ENCODE data around the gene CD300E. TPM values are rescaled to one million over a fixed set of nuclear protein-coding genes. Genes with fewer than 3 reads are reported as not detected.
"Not testable (repeated sequence)": the region's sequence is repeated elsewhere in the genome, so short reads cannot be mapped to it uniquely, and the experiment has no call there.

Gene CD300E
- total RNA-seq, 2 donors from 2014 or later: 0.65 to 1.4 TPM

DNA sequence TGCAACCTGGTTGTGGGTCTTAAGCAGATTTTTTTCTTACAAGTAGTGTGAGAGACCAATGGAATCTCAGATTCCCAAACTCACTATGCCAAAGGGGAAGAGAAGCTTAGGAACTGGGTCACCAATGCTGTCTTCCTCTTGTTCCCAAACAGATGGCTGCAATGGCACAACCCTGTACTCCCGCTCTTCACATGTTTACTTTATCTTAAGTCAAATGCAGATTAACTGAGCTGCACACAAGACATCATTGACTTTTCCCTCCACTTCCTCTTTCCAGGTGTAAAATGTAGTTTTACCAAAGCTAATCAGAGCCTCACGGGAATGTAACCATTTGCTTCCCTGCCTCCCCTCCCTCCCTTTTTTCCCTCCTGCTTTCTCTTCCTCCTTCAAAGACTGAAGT, 14.4 kb upstream of the CD300E start:
- ATAC-seq (no peak), DNase-seq (no peak)
- intact Hi-C loops (cut with DNase I): no loop called here

DNA sequence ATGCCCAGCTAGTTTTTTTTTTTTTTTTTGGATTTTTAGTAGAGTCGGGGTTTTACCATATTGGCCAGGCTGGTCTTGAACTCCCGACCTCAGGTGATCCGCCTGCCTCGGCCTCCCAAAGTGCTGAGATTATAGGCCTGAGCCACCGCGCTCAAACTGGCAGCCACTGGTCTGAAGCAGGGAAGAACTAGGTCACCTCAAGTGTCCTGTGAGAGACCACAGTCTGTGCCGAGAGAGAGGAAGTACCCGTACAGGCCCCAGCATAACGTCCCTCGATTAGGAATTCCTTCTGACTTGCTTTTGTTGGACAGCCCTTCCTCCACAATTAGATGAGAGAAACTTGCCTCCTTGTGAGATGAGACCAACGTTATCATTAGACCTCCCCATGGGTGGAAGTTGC, 13.7 kb upstream of the CD300E start:
- no peak for DNase-seq
- intact Hi-C loops (cut with DNase I): no loop called here

DNA sequence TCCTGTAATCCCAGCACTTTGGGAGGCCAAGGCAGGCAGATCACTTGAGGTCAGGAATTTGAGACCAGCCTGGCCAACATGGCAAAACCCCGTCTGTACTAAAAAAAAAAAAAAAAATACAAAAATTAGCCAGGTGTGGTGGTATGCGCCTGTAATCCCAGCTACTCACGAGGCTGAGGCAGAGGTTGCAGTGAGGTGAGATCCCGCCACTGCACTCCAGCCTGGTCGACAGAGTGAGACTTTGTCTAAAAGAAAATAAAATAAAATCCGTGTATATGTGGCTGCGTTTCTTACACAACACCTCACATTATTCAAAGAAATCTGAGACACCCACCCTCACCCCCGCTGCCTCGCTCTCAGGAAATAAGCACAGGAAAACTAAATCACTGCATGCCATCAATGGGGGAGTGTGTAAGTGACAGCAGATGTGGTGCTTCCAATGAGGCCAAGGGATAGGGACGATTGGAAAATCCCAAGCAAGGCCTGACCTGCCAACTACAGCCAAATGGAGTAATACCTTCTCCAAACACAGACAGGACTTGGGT, 13.1 kb upstream of the CD300E start:
- DNase-seq; intact Hi-C loops (cut with DNase I); ATAC-seq: not testable (repeated sequence)

More for the DNA sequence above, 13.7 kb upstream of the CD300E start:
- ATAC-seq: no peak

DNA sequence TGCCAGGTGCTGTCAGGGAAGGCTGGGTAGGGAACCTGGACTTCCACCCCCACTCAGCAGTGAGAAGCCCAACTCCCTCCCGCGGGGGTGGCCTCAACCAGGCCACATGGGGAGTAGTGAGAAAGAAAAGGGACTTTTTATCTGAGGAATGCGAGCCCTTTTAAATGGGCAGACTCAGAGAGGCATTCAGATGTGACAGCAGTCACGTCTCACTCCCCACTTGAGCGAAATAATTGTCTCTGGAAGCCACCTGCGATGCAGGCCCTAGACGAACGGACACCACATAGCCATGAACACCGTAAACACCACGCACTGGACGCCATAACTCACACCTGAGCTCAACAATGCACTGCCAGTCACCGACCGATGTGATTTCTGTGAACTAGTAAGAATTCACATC, 11.9 kb upstream of the CD300E start:
- DNase-seq: no peak
- no peak for ATAC-seq
- intact Hi-C loops (cut with DNase I): no loop called here

DNA sequence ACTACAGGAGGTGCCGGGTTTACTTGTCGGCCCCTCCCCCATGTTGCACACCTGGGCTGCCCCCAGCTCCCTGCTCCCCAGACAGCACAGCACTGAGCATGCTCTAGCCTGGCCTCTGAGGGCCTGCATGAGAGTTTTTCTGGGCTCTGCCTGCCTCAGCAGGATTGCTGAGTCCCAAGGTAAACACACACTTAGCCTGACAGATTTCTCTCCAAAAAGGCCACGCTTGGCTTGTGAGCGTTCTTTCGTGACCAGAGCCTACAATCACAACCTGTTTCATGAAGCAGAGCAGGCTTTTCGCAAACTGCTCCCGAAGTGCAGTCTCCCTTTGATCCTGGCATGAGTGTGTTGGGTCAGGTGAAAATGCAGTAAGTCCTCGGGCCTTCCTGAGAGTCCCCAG, 9.8 kb upstream of the CD300E start:
- ATAC-seq (no peak), DNase-seq (no peak)
- intact Hi-C loops (cut with DNase I): no loop called here

DNA sequence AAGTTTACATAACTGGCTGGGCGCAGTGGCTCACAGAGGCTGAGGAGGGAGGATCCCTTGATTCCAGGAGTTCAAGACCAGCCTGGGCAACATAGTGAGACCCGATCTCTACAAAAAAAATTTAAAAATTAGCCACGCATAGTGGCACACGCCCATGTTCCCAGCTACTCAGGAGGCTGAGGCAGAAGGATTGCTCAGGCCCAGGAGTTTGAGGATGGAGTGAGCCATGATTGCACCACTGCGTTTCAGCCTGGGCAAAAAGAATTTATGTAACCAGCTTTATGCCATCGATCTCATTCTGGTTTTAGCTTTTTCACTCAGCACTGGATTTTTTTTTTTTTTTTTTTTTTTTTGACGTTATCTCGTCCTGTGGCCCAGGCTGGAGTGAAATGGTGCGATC, 9.1 kb upstream of the CD300E start:
- DNase-seq: no peak
- intact Hi-C loops (cut with DNase I): no loop called here

DNA sequence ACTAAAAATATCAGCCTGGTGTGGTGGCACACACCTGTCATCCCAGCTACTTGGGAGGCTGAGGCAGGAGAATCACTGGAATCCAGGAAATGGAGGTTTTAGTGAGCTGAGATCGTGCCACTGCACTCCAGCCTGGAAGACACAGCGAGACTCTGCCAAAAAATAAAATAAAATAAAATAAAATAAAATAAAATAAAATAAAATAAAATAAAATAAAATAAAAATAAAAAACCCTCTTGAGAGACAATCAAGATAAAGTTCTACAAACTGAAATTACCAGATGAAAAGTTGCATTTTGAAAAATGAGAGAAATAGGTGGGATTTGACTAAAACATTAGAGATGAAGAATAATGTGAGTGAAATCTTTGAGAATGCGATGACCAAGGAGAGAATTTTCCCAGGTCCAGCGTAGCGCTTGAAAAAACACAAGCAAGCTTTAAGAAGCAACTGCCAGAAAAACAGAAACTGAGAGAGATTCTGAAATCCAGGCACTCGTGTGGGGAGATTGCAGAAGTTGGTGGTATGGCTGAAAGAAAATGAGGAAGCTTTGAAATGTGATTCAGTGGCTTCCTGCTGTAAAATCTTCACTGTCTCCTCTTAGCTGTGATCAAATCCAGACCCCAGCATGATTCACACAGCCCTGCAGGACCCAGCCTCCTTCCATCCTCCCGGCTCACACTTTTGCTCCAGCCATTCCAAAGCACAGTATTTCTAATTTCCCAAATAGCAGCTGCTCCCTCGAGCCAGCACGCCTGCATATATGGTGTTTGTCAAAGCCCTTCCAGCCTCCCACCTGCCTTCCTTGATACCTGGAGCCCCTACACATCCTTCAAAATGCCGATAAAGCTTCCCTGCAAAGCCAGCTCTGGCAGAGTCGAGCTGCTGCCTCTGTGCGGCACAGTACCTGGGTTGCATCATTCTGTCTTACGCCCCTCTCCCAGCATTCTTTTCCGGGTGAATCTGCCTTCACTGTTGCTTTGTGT, 8.2 kb upstream of the CD300E start:
- DNase-seq: no peak
- intact Hi-C loops (cut with DNase I): no loop called here
- peak in 1 of 2 donors; percentile 76 for ATAC-seq

More for the DNA sequence above, 9.1 kb upstream of the CD300E start:
- no peak for ATAC-seq

DNA sequence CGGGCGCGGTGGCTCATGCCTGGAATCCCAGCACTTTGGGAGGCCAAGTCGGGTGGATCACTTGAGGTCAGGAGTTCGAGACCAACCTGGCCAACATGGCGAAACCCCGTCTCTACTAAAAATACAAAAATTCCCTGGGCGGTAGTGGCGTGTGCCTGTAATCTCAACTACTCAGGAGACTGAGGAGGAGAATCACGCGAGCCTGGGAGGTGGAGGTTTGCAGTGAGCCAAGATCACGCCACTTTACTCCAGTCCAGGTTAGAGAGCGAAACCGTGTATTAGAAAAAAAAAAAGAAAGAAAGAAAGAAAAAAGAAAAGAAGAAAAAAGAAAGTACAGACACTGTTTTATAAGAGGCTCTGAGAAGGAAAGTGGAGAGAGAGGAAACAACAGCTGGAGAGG, 6.7 kb upstream of the CD300E start:
- DNase-seq; intact Hi-C loops (cut with DNase I): not testable (repeated sequence)

DNA sequence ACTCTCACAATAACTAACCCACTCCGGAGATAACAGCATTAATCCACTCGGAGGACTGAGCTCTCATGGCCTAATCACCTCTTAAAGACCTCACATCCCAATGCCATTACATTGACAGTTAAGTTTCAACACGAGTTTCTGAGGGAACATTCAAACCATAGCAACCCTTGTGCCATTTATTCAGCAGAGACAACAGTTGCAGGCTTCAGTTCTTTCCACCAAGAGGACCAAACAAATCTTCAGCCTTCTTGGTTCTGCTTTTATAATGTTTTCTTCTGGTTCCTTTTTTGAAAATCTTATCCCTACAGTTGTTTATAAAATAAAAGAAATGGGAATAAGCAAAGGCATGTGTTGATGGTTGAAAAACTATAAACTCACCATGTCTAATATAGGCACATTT, 2.1 kb upstream of the CD300E start:
- intact Hi-C loops (cut with DNase I): no loop called here
- no peak for DNase-seq
- no peak for ATAC-seq

More for the DNA sequence above, 6.7 kb upstream of the CD300E start:
- not testable (repeated sequence) for ATAC-seq

DNA sequence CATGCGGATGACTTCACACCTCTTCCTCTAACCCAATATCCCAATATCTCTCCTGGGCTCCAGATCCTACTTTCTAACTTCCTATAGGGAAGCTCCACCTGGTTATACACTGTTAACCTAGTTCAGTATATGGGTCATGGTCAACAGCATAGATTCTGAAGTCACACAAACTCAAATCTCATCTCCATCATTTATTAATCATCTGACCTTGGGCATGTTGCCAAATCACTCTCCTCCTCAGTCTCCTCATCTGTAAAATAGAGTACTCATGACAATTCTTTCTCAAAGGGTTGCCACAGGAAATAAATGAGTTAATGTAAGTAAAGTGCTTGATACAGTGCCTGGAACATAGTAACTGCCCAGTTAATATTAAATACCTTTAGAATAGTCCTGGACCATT, 593 bp upstream of the CD300E start:
- DNase-seq: no peak
- no peak for ATAC-seq
- intact Hi-C loops (cut with DNase I): no loop called here

DNA sequence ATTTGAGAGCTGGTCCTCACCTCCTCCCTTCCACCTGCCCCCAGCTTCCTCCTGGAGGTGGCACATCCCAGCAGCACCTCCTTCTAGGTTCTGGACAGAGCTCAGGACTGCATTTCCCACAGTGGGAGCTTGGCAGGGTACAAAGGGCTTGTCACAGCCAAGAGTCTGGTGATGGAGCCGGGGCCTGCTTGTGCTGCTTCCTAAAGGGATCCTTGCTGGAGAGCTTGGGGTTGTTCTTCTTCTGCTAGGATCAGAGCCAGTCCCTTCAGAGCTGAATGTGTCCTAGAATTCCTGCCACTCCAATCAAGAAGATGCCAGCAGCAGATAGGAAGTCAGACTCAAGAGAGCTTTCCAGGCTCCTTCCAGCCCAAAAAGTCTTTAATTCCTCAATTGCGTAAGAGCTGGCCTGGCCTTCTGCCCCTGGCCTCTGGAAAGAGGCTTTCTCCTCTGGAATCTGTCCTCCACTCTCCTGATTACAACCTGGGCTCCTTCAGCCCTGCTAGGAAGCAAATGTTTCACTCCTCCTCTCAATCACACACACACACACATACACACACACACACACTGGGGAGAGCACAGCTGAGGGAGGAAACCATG, 4.4 kb downstream of the CD300E start:
- intact Hi-C loops (cut with DNase I): no loop called here
- ATAC-seq: peak; percentile 43 to 58
- peak; percentile 44 for DNase-seq

DNA sequence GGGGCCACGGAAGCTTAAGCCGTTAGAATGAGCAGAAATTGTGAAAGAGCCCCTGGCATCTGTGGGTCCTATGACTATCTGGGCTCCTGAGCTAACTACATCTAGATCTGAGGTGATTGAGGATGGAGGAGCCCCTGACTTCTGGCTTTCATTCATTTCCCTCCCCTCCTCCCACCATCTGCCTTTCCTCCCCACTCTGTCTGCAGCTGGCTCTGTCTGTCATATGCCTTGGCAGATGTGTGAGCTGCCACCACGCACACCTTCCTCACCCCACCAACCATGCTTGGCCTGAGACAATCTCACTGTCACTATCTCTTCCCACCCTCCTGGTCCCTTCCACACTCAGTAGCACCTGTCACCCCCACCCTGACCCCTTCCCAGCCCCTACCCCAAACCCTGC, 5.1 kb downstream of the CD300E start:
- intact Hi-C loops (cut with DNase I): no loop called here
- no peak for DNase-seq
- ATAC-seq: no peak

DNA sequence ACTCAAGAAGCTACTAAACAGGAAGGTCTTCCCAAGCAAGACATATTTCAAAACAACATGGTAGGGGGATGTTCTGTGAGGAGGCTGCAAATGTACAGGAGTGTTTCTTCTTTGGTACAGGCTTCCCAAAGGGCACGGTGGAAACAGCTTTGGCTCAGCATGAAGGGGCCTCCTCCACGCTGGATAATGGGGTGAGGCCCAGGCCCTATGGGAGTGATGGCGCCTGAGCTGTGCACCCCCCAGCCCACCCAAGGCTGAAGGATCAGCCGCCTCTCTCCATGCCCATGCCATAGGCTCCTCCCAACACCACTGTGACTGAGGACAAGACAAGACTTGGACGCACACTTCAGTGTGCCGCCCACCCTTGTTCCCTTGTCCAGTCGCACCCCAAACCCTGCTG, 6.8 kb downstream of the CD300E start:
- intact Hi-C loops (cut with DNase I): no loop called here
- no peak for DNase-seq
- ATAC-seq: no peak

DNA sequence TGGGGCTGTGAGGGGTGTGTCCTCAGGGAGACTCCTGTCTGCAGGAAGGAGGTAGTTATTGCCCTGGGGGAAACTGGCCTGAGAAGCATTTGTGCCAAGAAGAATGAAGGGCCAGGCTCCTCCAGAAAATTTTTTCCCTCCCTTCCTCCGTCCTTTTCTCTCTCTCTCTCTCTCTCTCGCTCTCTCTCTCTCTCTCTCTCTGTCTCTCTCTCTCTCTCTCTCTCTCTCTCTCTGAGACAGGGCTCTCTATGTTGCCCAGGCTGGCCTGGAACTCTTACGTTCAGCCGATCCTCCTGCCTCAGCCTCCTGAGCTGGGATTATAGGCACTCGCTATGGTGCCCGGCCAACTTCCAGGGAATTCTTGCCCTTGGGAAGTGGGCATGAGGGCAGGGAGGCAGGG, 11.5 kb downstream of the CD300E start:
- intact Hi-C loops (cut with DNase I): no loop called here
- no peak for ATAC-seq
- DNase-seq: no peak

DNA sequence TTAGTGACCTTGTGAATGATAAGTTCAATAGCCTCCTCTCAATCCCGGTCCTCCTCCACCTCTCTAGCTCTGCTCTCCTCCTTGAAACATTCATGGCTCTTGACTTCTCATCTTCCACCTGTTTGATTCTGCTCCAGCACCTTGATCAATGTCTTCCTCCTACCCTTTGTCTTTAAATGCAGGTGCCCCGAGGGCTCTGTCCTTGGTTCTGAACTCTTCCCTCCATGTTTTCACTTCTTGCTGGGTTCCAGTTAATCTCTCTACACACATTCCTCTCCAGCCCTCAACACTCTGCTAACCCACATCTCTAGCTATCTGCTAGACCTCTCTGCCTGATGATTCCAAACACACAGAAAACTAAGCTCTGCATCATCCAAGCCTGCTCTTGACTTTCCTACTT, 13.4 kb downstream of the CD300E start:
- ATAC-seq (no peak), DNase-seq (no peak)
- intact Hi-C loops (cut with DNase I): no loop called here

DNA sequence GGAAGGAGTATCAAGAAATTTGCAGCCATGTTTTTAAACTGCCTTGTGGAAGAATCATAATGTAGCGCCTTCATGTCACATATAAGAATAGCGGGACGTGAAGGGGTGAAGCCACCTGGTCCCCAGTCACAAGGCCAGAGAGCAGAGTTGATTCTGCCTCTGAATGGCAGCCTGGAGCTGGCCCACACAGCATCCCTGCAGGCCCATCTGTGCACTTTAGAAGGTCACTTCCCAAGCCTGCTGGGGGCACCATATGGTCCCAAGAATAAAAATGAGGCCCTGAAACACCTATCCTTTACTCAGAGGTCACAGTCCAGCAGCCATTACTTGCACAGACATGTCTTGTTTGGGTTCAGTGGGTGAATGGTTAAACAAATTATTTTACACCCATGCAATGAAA, 15.0 kb downstream of the CD300E start:
- DNase-seq (no peak), ATAC-seq (no peak)
- intact Hi-C loops (cut with DNase I): no loop called here

DNA sequence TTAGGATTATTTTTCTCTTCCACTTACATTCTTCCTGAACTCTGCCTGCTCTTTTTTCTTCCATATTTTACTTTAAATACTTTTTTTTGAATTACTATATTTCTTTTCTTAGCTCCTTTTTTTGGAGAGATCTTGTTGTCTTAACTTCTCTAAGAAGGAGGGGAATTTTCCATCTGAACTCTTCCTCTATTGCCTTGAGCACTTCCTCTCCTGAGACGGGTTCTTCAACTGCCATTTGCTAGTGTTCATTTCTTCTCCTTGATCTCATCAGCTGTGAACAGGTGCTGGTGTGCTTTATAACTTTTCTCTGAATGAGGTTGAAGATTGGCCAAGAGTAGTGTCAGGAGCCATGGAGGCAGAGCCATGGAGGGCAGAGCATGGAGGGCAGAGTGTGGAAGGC, 16.3 kb downstream of the CD300E start:
- no peak for ATAC-seq
- intact Hi-C loops (cut with DNase I): no loop called here
- no peak for DNase-seq

DNA sequence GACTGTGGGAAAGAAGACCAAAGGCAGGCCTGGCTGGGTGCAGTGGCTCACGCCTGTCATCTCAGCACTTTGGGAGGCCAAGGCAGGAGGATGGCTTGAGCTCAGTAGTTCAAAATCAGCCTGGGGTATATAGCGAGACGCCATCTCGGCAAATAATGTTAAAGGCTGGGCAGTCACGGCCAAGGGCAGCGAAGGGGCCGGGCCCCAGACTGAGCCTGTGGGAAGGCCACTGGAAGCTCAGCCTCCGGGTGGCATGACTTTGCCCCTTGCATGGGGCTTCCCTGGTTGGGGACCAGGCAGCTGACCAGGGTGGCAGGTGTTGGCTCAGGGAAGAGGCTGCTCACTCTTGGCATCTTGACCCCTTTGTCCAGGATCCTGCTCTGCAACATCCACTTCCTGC, 17.5 kb downstream of the CD300E start:
- no peak for ATAC-seq
- no peak for DNase-seq
- intact Hi-C loops (cut with DNase I): no loop called here

DNA sequence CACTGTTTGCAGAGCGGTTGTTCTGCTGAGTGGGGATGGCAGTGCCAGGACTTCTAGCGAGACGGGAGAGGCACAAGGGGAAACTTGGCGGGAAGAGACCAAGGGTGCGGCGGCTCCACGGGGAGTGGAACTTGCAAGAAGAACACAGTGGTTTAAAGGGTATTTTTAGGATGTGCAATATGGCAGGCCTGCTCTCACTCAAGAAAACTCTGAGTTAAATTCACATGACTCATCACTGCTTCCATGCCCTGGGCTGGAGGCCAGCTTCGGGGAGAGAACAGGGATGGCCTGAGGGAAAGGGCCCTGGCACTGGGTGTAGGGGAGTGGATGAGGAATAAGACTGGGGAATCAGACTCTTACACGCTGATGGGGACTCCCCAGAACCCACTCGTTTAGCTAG, 18.2 kb downstream of the CD300E start:
- intact Hi-C loops (cut with DNase I): no loop called here
- peak; percentile 83 to 90 for ATAC-seq

DNA sequence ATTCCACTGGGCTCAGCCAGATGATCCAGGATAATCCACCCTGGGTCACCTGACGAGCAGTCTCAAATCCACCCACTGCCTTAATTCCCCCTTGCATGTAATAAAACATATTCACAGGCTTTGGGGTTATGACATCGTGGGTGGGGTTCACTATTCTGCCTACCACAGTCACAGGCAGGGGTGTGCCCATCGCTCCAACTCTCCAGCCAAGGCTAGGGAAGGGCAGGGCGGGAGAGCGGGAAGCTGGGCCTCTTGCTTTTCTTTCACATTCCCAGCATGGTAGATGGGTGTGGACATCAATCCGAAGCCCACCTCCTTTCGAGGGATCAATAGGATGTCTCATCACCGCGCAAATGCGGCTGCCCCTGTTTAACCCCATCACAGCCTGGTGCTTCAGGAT, 18.8 kb downstream of the CD300E start:
- DNase-seq (no peak), ATAC-seq (no peak)
- intact Hi-C loops (cut with DNase I): no loop called here

More for the DNA sequence above, 18.2 kb downstream of the CD300E start:
- peak; percentile 72 for DNase-seq

Data from left cardiac atrium (tissue), 4 donors.